Prostate gland (tissue), 2 donors: ENCODE data around the gene HDAC3. TPM values are rescaled to one million over a fixed set of nuclear protein-coding genes. Genes with fewer than 3 reads are reported as not detected.

Experiments used
- DNase-seq: peaks from one replicate; pipeline ENCODE4 v3.0.0-alpha.2; 2019; ENCODE audit warnings: low spot score
- H3K27ac ChIP-seq, 2 donors: fragments of 200-600 bp; sonication (generic); 2 replicates each; pipeline ENCODE4 v1.5.1; 2017 to 2019
- H3K27me3 ChIP-seq: fragments of 200-600 bp; sonication (generic); replicated peaks from 2 replicates; pipeline ENCODE4 v1.5.1; 2019; ENCODE audit not compliant: insufficient read depth
- H3K36me3 ChIP-seq, 2 donors: fragments of 200-600 bp; sonication (generic); 1 replicate in 1 of 2; 2 replicates in 1 of 2; pipeline versions ENCODE4 v1.5.1 to v1.8.1; 2017 to 2019
- H3K4me1 ChIP-seq: fragments of 200-600 bp; sonication (generic); replicated peaks from 2 replicates; pipeline ENCODE4 v1.5.1; 2019
- H3K4me3 ChIP-seq, 2 donors: fragments of 200-600 bp; sonication (generic); 2 replicates each; pipeline ENCODE4 v1.5.1; 2017 to 2019
- H3K9me3 ChIP-seq: fragments of 200-600 bp; sonication (generic); 2 replicates; pipeline ENCODE4 v1.5.1; 2017
- CTCF ChIP-seq, 4 experiments: fragments of 200-600 bp in 2 of 4; fragments of 450-650 bp in 2 of 4; sonication (generic) in 2 of 4; IDR thresholded peaks; 1 replicate in 3 of 4; 2 replicates in 1 of 4; pipeline ENCODE4 v1.5.1; 2016 to 2019; ENCODE audit warnings: antibody characterized with exemption in 4 of 4, mild to moderate bottlenecking in 2 of 4, moderate library complexity in 2 of 4
- POLR2A ChIP-seq: fragments of 450-650 bp; IDR thresholded peaks from one replicate; pipeline ENCODE4 v1.6.1; 2016; ENCODE audit warnings: antibody characterized with exemption, mild to moderate bottlenecking
- POLR2AphosphoS5 ChIP-seq: sonication (generic); formaldehyde crosslinking; IDR thresholded peaks from one replicate; pipeline ENCODE4 v1.6.1; 2017; ENCODE audit warnings: antibody characterized with exemption
- WGBS: methylation state at CpG from one replicate; pipeline ENCODE4 v1.1.5; 2018; 5-methylcytosine and 5-hydroxymethylcytosine counted together
- intact Hi-C: fragments of 100-400 bp; cut with DNase I; formaldehyde crosslinking; loops from one replicate; pipeline ENCODE4 v1.14.2; 2022
- total RNA-seq, 2 donors: library from RNA; depleted of rRNA; stranded (reverse); fragments of >200 nt; gene quantifications; one replicate each; pipeline ENCODE4 v1.1.0, GENCODE V29; 2016

The HDAC3 gene
- total RNA-seq, 2 donors from 2014 or later = 54.9 to 74.6 TPM

- Histone ChIP-seq H3K36me3 (no peaks in the 10 kb centered on the region), H3K27me3 (no peaks in the 10 kb centered on the region), H3K4me3 (no peak overlapping the region), H3K9me3 (no peaks in the 10 kb centered on the region), H3K4me1 (no peaks in the 10 kb centered on the region), H3K27ac (no peak overlapping the region)
- no peak for TF ChIP-seq CTCF (IDR thresholded peaks at IDR 0.05)
- TF ChIP-seq POLR2A = no peak
- TF ChIP-seq POLR2AphosphoS5 = no peak
- no peak for DNase-seq
- intact Hi-C loops = no loop called here
- 88% methylated on average over 1 of the region's 1 CpG for WGBS
Observed at GRCh38 chr5:141602606-141603005, 34.0 kb downstream of the HDAC3 start.

DNA sequence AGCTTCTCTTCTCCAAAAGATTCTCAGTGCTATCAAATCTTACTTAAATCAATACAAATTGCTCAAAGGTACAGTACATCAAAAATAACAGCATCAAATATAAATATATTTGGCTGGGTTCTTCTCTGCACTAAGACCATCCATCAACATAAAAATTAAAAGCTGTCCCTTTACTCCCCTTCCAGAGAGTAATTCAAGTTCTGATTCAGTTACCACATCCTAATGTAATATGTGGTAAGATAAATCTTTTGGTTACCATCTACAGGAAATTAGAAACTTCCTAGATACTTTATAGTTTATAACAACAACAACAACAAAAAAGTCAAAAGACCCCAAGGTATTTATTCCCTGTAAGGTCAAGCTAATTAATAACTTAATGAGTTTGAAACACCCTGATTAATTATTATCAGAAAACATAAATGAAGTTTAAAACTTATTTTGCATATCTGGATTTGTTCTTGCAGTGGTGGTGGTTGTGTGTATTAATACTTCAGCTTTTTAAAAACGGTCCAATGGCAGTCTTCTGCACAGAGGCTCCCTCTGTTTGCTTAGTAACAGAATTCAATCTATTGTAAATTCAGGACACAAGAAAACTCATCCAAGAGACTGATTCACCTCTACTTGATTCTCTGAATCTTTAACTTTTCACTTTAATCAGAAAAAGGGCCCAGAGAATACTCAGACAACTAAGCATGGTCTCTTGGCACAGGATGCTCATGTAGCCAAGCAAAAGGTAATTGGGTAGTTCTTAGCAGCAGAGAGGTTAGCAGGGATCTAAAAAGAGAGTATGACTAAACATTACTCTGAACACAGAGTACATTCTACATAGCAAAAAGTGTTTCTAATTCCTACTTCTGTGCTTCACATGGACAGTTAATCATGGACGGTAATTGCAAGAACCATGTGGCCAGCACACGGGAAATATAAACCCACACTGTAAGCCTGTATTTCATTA lies 38.0 kb downstream of the HDAC3 start:
- Histone ChIP-seq H3K27ac (no peak overlapping the region), H3K27me3 (no peaks in the 10 kb centered on the region), H3K9me3 (no peaks in the 10 kb centered on the region), H3K4me3 (no peak overlapping the region), H3K36me3 (no peaks in the 10 kb centered on the region), H3K4me1 (no peaks in the 10 kb centered on the region)
- WGBS = 58% methylated on average over 3 of the region's 3 CpGs
- TF ChIP-seq POLR2AphosphoS5 = no peak
- no peak for TF ChIP-seq POLR2A
- no peak for TF ChIP-seq CTCF (IDR thresholded peaks at IDR 0.05)
- no peak for DNase-seq
- intact Hi-C loops = no loop called here

GRCh38 chr5:141597814-141598213 lies 38.8 kb downstream of the HDAC3 start:
- TF ChIP-seq CTCF (IDR thresholded peaks at IDR 0.05) (no peak), POLR2A (no peak), POLR2AphosphoS5 (no peak)
- DNase-seq = no peak
- no peaks in the 10 kb centered on the region for H3K4me1 ChIP-seq
- intact Hi-C loops = no loop called here
- WGBS = 98% methylated on average over 2 of the region's 2 CpGs
- H3K27me3 ChIP-seq = no peaks in the 10 kb centered on the region
- no peak overlapping the region for H3K27ac ChIP-seq
- H3K4me3 ChIP-seq = no peak overlapping the region
- no peaks in the 10 kb centered on the region for H3K9me3 ChIP-seq
- H3K36me3 ChIP-seq = no peaks in the 10 kb centered on the region

DNA sequence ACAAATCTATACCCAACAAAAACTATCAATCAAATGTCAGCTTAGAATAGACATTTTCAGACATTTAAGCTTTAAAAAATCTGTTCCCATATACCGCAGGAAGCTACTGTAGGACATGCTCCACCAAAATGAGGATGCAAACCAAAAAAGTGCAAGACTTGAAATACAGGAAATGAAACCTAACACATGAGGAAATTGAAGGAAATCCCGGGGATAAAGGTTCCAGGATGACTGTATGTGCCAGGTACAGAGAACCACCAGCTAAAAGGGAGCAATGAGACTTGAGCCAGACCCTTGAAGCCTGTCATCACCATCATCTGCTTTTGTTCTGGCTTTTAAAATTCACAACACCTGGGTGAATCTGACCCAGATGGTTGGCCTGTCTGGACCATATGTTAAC lies 39.3 kb downstream of the HDAC3 start:
- no peak overlapping the region for H3K4me3 ChIP-seq
- H3K4me1 ChIP-seq = no peaks in the 10 kb centered on the region
- H3K36me3 ChIP-seq = no peaks in the 10 kb centered on the region
- no peak overlapping the region for H3K27ac ChIP-seq
- WGBS = 83% methylated on average over 2 of the region's 2 CpGs
- no peak for TF ChIP-seq POLR2AphosphoS5
- TF ChIP-seq POLR2A = no peak
- TF ChIP-seq CTCF (IDR thresholded peaks at IDR 0.05) = no peak
- no peak for DNase-seq
- no peaks in the 10 kb centered on the region for H3K27me3 ChIP-seq
- H3K9me3 ChIP-seq = no peaks in the 10 kb centered on the region
- intact Hi-C loops = no loop called here

- H3K4me1 ChIP-seq = no peaks in the 10 kb centered on the region
- intact Hi-C loops = no loop called here
- no peak for DNase-seq
- no peak for TF ChIP-seq CTCF (IDR thresholded peaks at IDR 0.05)
- no peak for TF ChIP-seq POLR2AphosphoS5
- no peak for TF ChIP-seq POLR2A
- H3K36me3 ChIP-seq = no peaks in the 10 kb centered on the region
- WGBS = 97% methylated on average over 1 of the region's 1 CpG
- no peak overlapping the region for H3K4me3 ChIP-seq
- no peaks in the 10 kb centered on the region for H3K27me3 ChIP-seq
- H3K27ac ChIP-seq = no peak overlapping the region
- no peaks in the 10 kb centered on the region for H3K9me3 ChIP-seq
Observed at GRCh38 chr5:141596867-141597266, 39.8 kb downstream of the HDAC3 start.
